NCI-H748 (cell line): Measurements from ENCODE around the gene RFX4.
A peak's percentile ranks its signal among the peaks of the same experiment; 100 is the strongest.
"Not testable (repeated sequence)": the region's sequence is repeated elsewhere in the genome, so short reads cannot be mapped to it uniquely, and the experiment has no call there.

Experiments
- DNase-seq: peaks from one replicate; lab custom pipeline; 2025; ENCODE audit not compliant: unreplicated experiment; lab: John Stamatoyannopoulos, UW

The RFX4 gene

GRCh38 chr12:106590601-106591000 lies 7.8 kb downstream of the RFX4 start:
- no peak for DNase-seq

GRCh38 chr12:106594447-106594846 lies 11.6 kb downstream of the RFX4 start:
- DNase-seq = no peak

- no peak for DNase-seq
Observed at GRCh38 chr12:106595268-106595667, 12.5 kb downstream of the RFX4 start.

- DNase-seq = no peak
Observed at GRCh38 chr12:106598003-106598402, 15.2 kb downstream of the RFX4 start.

- no peak for DNase-seq
Observed at GRCh38 chr12:106599302-106599701, 16.5 kb downstream of the RFX4 start.

GRCh38 chr12:106600503-106600902 lies 17.7 kb downstream of the RFX4 start:
- no peak for DNase-seq

- peak; percentile 67 for DNase-seq
Observed at GRCh38 chr12:106601031-106601430, 18.2 kb downstream of the RFX4 start.

GRCh38 chr12:106601496-106601895 lies 18.7 kb downstream of the RFX4 start:
- DNase-seq = peak; percentile 21

- DNase-seq = no peak
Observed at GRCh38 chr12:106602076-106602475, 19.3 kb downstream of the RFX4 start.

GRCh38 chr12:106605254-106605653 lies 22.4 kb downstream of the RFX4 start:
- no peak for DNase-seq

- not testable (repeated sequence) for DNase-seq
Observed at GRCh38 chr12:106620588-106620987, 37.8 kb downstream of the RFX4 start.

- DNase-seq = no peak
Observed at GRCh38 chr12:106625976-106626375, 43.2 kb downstream of the RFX4 start.

- no peak for DNase-seq
Observed at GRCh38 chr12:106629797-106630659, 47.2 kb downstream of the RFX4 start.

GRCh38 chr12:106631150-106631549 lies 48.3 kb downstream of the RFX4 start:
- no peak for DNase-seq

GRCh38 chr12:106631797-106632196 lies 49.0 kb downstream of the RFX4 start:
- no peak for DNase-seq

GRCh38 chr12:106632797-106633450 lies 50.1 kb downstream of the RFX4 start:
- DNase-seq = peak; percentile 14

GRCh38 chr12:106633451-106633823 lies 50.6 kb downstream of the RFX4 start:
- no peak for DNase-seq

GRCh38 chr12:106634206-106634605 lies 51.4 kb downstream of the RFX4 start:
- DNase-seq = no peak

GRCh38 chr12:106643000-106643399 lies 60.2 kb downstream of the RFX4 start:
- DNase-seq = no peak

GRCh38 chr12:106644335-106645073 lies 61.7 kb downstream of the RFX4 start:
- DNase-seq = no peak

GRCh38 chr12:106645074-106645421 lies 62.2 kb downstream of the RFX4 start:
- peak; percentile 90 for DNase-seq
